AG04449 (cell line): ENCODE data around the gene CTSZ.

Source experiments
- CTCF ChIA-PET: fragments of 350-600 bp; formaldehyde crosslinking; extraction: SDS; loops from one replicate; lab custom pipeline; 2021; ENCODE audit warnings: antibody characterized with exemption; lab: Yijun Ruan, JAX
- POLR2A ChIA-PET: fragments of 400-600, 350-600 bp; formaldehyde crosslinking; extraction: SDS; loops from one replicate; lab custom pipeline; 2020; ENCODE audit warnings: antibody characterized with exemption, inconsistent platforms; lab: Yijun Ruan, JAX
- DNase-seq: peaks from one replicate; pipeline ENCODE4 v3.0.0-alpha.2; 2010; ENCODE audit warnings: low read depth, low spot score
- H3K4me3 ChIP-seq: 2 replicates; pipeline ENCODE4 v1.5.1; 2011; ENCODE audit warnings: low read depth, mild to moderate bottlenecking, control low read depth, low read length
- TF ChIP-seq, protein P1 (sequence below): IDR thresholded peaks from one replicate; pipeline ENCODE4 v1.5.1; 2011; ENCODE audit warnings: mild to moderate bottlenecking, moderate library complexity, low read length, control low read depth, inconsistent platforms; ENCODE audit not compliant: insufficient read depth; ENCODE audit errors: missing control alignments

Gene CTSZ

DNA sequence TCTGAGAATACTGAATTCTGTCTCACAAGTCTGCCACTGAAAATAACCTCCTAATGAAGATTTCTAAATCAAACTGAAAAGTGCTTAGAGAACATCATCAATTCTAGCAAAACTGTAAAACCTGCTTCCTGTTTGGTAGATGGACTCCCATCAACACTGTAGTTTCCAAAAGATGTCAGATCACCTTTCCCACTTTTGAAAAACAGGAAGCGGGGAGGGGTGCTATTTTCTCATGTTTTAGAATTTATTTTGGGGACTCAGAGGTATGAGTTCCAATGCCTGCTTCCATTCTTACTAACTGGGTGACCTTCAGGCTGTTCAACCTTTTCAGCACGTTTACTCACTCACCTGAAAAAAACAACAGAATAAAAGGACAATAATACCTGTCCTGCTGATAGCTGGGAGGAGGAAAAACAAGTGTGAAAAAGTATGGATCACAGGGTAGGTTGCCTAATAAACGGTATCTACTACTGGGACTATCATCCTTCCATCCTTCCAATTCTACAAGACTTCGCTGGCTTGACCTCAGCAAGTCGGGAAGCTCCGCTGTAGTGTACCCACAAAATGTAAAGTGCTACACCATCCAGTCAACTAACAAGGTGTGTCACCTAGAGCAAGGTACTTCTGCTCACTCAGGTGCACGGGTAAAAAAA, 24.0 kb upstream of the CTSZ start:
- no peak for DNase-seq
- CTCF ChIA-PET = interaction anchor here (1.0 to 2.1 kb wide), 4 partner anchors 14 to 161 kb away, joined by 3 to 8 read pairs (median 4); no protein-coding TSS in a partner anchor
- peak overlapping the region; percentile 79 for H3K4me3 ChIP-seq
- POLR2A ChIA-PET = interaction anchor here (0.7 to 1.8 kb wide), 4 partner anchors 12 to 457 kb away, joined by 4 to 13 read pairs (median 10); partner anchors contain the start of gene TUBB1
- TF ChIP-seq, protein P1, sequence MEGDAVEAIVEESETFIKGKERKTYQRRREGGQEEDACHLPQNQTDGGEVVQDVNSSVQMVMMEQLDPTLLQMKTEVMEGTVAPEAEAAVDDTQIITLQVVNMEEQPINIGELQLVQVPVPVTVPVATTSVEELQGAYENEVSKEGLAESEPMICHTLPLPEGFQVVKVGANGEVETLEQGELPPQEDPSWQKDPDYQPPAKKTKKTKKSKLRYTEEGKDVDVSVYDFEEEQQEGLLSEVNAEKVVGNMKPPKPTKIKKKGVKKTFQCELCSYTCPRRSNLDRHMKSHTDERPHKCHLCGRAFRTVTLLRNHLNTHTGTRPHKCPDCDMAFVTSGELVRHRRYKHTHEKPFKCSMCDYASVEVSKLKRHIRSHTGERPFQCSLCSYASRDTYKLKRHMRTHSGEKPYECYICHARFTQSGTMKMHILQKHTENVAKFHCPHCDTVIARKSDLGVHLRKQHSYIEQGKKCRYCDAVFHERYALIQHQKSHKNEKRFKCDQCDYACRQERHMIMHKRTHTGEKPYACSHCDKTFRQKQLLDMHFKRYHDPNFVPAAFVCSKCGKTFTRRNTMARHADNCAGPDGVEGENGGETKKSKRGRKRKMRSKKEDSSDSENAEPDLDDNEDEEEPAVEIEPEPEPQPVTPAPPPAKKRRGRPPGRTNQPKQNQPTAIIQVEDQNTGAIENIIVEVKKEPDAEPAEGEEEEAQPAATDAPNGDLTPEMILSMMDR = no peak

GRCh38 chr20:59028812-59029211, 21.8 kb upstream of the CTSZ start:
- CTCF ChIA-PET = interaction anchor here (1.0 to 2.3 kb wide), 3 partner anchors 10 to 161 kb away, joined by 3 to 8 read pairs (median 4); partner anchors contain the start of gene TUBB1
- H3K4me3 ChIP-seq = peak overlapping the region; percentile 37
- TF ChIP-seq, protein P1 = no peak
- POLR2A ChIA-PET = interaction anchor here (0.6 to 1.1 kb wide), 4 partner anchors 10 to 140 kb away, joined by 3 read pairs; partner anchors contain the start of gene TUBB1
- DNase-seq = no peak

- ChIA-PET POLR2A (interaction anchor here (1.1 kb wide), 1 partner anchor 34 kb away, joined by 3 read pairs; no protein-coding TSS in a partner anchor), CTCF (interaction anchor here (1.5 to 2.3 kb wide), 3 partner anchors 12 to 160 kb away, joined by 3 to 8 read pairs (median 5); no protein-coding TSS in a partner anchor)
- TF ChIP-seq, protein P1 = no peak
These were observed 20.8 kb upstream of the CTSZ start for GRCh38 chr20:59027741-59028320.

GRCh38 chr20:59026904-59027740, 20.1 kb upstream of the CTSZ start:
- POLR2A ChIA-PET = no interaction called here
- DNase-seq = no peak
- peak overlapping the region; percentile 7; the same call in 1 of the 2 replicates for H3K4me3 ChIP-seq
- TF ChIP-seq, protein P1 = no peak
- CTCF ChIA-PET = interaction anchor here (1.5 to 2.3 kb wide), 3 partner anchors 11 to 159 kb away, joined by 3 to 8 read pairs (median 5); no protein-coding TSS in a partner anchor

More at GRCh38 chr20:59027741-59028320, 20.8 kb upstream of the CTSZ start:
- H3K4me3 ChIP-seq = peak overlapping the region; percentile 7; the same call in 1 of the 2 replicates
- no peak for DNase-seq

GRCh38 chr20:59025511-59025910, 18.5 kb upstream of the CTSZ start:
- POLR2A ChIA-PET = no interaction called here
- CTCF ChIA-PET = no interaction called here

More at GRCh38 chr20:59025511-59025910, 18.5 kb upstream of the CTSZ start:
- H3K4me3 ChIP-seq = no peak overlapping the region
- TF ChIP-seq, protein P1 = no peak
- DNase-seq = no peak
